Coronary artery (tissue), 2 donors: ENCODE results near the gene STK11IP.

ENCODE experiments used
- DNase-seq: peaks from one replicate; pipeline ENCODE4 v3.0.0-alpha.2; 2017; ENCODE audit warnings: low spot score
- H3K27ac ChIP-seq, 2 donors: fragments of 200-600 bp; sonication (generic); one replicate each; pipeline ENCODE4 v1.5.1; 2016 to 2019
- H3K4me3 ChIP-seq: fragments of 200-600 bp; sonication (generic); 2 replicates; pipeline ENCODE4 v1.5.1; 2016; ENCODE audit warnings: mild to moderate bottlenecking, moderate library complexity
- TF ChIP-seq, protein P1 (sequence below): fragments of 200-600 bp; sonication (generic); IDR thresholded peaks from one replicate; pipeline ENCODE4 v1.5.1; 2019; ENCODE audit warnings: antibody characterized with exemption

The STK11IP gene

DNA sequence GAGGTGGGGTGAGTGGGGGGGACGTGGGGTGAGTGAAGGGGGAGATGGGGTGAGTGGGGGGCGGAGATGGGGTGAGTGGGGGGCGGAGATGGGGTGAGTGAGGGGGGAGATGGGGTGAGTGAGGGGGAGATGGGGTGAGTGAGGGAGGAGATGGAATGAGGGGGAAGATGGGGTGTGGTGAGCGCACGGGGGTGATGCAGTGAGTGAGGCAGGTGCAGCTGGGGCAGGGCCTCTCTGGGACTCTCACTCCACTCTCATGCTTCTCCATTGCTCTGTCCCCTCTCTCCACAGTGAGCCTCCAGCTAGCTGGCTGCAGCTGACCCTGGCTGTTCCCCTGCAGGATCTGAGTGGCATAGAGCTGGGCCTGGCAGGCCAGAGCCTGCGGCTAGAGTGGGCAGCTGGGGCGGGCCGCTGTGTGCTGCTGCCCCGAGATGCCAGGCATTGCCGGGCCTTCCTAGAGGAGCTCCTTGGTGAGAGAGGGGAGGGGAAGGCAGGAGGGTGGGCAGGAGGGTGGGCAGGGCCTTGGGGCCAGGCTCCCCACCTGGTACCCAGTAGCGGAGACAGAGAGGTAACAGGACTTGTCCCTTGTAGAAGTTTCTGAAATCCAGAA lies 15.9 kb downstream of the STK11IP start:
- TF ChIP-seq, protein P1, sequence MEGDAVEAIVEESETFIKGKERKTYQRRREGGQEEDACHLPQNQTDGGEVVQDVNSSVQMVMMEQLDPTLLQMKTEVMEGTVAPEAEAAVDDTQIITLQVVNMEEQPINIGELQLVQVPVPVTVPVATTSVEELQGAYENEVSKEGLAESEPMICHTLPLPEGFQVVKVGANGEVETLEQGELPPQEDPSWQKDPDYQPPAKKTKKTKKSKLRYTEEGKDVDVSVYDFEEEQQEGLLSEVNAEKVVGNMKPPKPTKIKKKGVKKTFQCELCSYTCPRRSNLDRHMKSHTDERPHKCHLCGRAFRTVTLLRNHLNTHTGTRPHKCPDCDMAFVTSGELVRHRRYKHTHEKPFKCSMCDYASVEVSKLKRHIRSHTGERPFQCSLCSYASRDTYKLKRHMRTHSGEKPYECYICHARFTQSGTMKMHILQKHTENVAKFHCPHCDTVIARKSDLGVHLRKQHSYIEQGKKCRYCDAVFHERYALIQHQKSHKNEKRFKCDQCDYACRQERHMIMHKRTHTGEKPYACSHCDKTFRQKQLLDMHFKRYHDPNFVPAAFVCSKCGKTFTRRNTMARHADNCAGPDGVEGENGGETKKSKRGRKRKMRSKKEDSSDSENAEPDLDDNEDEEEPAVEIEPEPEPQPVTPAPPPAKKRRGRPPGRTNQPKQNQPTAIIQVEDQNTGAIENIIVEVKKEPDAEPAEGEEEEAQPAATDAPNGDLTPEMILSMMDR, result no peak
- Histone ChIP-seq H3K27ac (no peak overlapping the region), H3K4me3 (no peak overlapping the region)
- DNase-seq, result no peak

DNA sequence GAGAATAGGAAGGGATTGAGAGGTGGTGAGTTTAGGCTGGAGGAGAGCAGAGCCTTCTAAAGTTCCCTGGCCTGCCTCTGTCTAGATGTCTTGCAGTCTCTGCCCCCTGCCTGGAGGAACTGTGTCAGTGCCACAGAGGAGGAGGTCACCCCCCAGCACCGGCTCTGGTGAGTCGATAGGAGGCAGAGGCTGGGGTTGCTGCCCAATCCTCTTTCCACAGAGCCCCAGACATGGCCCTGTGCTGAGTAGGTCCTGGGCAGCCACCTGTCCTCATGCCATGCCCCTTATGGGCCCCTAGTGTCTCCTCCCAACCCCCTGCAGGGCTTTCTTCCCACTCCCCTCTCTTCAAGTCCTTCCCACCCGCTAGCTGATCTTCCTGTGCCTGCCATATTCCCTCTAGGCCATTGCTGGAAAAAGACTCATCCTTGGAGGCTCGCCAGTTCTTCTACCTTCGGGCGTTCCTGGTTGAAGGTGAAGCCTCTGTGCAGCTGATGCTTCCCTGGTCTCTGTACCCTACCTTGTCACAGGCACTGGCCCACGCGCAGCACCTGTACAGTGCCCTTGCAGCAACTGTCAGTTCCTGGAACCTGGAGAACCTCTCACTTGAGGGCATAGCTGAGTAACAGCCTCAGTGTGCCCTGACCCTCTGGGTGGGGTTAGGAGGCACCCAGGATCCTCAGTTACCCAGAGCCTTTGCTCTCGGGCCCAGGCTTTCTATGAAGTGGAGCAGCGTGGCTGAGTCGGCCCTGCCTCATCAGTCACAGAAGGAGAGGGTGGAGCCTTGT lies 16.6 kb downstream of the STK11IP start:
- TF ChIP-seq, protein P1, result no peak
- H3K27ac ChIP-seq, result no peak overlapping the region
- no peak for DNase-seq
- no peak overlapping the region for H3K4me3 ChIP-seq

DNA sequence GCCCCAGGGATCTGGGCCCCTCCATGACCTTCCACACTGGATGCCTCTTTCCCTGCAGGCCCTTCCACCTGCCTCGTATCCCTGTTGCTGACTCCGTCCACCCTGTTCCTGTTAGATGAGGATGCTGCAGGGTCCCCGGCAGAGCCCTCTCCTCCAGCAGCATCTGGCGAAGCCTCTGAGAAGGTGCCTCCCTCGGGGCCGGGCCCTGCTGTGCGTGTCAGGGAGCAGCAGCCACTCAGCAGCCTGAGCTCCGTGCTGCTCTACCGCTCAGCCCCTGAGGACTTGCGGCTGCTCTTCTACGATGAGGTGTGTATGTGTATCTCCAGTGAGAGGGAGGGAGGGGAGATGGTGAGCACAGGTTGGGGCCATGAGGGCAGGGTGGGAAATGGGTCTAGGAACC lies 17.4 kb downstream of the STK11IP start:
- no peak overlapping the region for H3K4me3 ChIP-seq
- no peak for DNase-seq
- TF ChIP-seq, protein P1, result no peak
- no peak overlapping the region for H3K27ac ChIP-seq

DNA sequence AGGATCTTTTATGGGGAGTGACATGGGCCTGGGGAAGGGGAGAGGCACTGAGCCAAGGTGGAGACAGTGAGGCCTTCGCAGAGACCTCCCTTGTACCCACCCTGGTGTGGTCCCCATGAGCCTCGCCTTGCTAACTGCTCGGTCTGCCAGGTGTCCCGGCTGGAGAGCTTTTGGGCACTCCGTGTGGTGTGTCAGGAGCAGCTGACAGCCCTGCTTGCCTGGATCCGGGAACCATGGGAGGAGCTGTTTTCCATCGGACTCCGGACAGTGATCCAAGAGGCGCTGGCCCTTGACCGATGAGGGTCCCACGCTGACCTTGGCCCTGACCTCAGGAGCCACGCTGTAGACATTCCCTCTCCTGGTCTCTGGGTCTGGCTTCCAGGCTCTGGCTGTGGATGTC lies 18.2 kb downstream of the STK11IP start:
- Histone ChIP-seq H3K4me3 (no peak overlapping the region), H3K27ac (no peak overlapping the region)
- DNase-seq, result no peak
- TF ChIP-seq, protein P1, result no peak

DNA sequence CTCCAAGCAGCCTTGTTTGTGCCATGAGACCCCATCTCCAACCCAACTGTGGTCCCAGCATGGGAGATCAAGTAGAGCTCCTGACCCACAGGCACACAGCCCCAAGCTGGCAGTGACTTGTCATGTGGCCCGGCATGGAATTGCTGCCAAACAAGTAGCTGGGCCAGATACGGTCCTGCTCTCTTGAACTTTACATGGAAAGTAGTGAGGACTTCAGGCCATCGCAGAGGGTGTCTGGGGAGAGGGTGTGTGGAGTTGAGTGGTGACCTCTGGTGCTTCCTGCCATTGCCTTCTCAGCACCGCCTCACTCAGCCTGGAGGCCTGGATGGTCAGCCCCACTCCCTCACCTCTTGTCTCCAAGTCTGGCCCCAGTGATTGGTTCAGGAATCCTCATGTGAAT lies 18.9 kb downstream of the STK11IP start:
- Histone ChIP-seq H3K27ac (no peak overlapping the region), H3K4me3 (no peak overlapping the region)
- TF ChIP-seq, protein P1, result no peak
- no peak for DNase-seq

DNA sequence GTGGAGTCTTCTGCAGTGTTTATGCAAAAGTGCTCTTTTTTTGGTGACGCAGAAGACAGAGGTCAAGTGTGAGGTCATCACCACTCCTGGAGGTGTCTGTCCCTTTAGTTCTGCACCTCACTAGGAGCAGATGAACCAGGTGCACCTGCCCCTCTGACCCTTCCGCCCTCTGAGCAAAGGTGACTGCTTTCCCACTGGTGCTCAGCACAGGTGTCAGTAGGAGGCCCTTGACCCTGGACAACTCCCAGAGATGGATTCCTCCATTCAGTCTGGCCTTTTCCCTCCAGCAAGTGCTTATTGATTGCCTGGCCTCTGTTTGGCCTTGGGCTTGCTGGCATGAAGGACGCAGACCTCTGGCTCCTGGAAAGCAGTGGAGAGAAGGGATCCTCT lies 21.1 kb downstream of the STK11IP start:
- TF ChIP-seq, protein P1, result no peak
- no peak for DNase-seq
- Histone ChIP-seq H3K27ac (no peak overlapping the region), H3K4me3 (no peak overlapping the region)

DNA sequence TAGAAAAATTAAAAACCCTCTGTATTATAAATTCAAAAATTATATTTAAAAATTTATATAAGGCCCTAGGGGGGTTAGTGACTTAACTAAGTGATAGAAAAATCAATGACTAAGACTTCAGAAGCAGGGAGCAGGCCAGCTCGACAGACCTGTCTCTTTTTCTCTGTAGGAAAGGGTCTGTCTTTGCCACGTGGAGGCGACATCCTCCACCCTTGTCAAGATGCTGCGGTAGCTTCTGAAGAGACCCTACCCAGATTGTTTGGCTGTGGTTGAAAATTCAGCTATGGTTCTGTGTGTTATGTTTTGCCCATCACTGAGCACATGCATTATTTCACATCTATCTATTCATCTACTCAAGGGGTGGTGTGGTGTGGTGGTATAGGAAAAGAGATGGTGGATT lies 21.6 kb downstream of the STK11IP start:
- no peak for DNase-seq
- Histone ChIP-seq H3K4me3 (no peak overlapping the region), H3K27ac (no peak overlapping the region)
- TF ChIP-seq, protein P1, result no peak
